HL-60/S4 (cell line): ENCODE data around the gene PDE8A.
"Not testable (repeated sequence)": the region's sequence is repeated elsewhere in the genome, so short reads cannot be mapped to it uniquely, and the experiment has no call there.

Experiments used
- in situ Hi-C: fragments of 300-500 bp; cut with MboI; formaldehyde crosslinking; loops from 2 replicates; pipeline ENCODE4 v1.14.3; 2022; ENCODE audit warnings: low sequenced_read_pairs

Gene PDE8A

DNA sequence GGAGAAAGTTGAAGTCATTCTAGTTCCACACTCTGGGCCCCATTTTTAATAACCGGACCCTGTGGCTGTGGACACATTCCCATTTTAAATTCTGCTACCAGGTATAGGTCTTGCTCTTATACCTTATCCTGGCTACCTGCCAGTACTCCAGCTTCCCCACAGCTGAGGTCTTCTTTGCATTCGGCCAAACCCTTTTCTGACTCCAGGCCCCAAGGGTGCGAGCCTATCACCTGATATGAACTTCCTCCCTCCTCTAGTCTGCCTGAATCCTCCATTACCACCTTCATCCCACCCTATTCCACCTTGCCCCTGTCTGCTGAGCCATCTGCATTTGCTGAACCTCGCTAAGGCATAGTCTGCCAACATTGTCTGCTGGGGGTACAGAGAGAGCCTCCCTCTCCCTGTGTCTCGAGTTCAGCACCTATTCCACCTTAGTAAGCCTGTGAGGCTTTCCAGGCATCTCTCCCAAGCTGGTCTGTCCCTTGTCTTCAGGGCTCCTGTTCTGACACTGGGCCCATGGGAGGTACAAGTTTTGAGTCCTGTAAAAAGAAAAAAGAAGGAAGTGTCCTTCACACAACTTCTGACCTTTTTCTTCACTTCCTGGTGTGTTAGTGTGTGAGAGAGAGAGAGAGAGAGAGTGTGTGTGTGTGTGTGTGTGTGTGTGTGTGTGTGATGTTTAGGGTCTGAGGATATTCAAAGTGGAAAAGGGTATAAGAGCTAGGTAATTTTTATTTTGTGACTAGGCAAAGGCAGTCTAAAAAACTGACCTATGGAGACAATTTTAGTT lies 27.0 kb downstream of the PDE8A start:
- in situ Hi-C loops = no loop called here

DNA sequence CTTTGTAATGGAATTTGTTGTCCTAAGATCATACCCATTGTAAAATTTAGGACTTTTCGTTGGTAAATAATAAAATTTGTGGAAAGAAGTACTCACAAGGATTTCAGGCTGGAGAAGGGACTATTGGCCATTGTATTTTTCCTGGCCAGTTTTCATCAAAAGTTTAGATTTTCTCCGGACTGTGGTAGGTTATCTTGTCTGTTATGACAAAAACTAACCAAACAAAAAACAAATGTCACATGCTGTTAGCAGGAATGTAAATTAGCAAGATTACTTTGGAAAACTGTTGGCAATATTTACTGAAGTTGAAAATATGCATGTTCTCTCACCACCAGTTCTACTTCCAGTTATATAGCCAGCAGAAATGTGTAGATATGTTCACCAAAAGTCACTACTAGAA lies 27.8 kb downstream of the PDE8A start:
- in situ Hi-C loops = no loop called here

DNA sequence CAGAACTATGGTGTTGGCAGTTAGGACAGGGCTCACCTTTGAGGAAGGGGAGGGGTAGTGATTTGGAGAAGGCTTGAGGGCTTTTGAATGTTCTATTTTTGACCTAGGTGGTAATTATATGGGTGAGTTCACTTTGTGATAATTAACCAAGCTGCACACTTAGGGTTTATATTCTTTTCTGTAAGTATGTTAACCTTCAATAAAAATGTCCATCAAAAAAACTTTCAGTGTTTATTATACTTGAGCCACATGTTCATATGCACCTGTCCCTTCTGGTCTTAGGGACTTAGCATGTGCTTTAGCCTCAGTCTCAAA lies 28.4 kb downstream of the PDE8A start:
- in situ Hi-C loops = no loop called here

DNA sequence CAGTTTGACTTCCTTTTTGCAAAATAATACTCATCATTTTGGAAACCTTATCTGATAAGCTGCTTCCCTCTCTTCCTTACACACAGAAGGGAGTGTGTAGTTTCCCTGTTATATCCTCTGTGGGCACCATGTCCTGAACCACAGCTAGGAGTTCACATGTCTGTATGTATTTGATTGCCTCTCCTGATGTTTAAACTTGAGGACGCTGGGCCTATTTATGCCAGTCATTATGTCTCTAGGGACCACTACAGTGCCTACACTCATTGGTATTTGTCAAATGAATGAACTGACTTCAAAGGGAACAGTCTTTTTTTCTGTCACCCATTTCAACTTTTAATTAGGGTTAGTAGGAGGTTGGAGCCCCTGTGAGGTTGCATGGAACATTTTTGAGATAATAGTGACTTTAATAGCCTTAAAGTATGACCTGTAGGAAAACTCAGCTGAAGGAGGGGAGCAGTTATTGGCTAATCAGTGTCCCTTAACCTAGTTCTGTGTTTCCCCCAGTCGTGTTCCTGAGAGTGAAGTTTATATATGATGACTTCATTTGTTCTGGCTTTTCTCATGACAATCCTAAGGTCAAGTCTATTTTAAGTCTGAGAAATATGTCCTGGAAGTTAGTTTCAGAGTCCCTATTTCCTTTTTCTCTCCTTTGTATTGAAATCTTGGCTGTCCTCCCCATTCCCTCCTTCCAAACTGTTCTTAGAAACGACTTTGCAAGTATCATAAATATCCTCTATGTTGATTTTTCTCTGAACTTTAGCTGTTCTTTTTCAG lies 28.9 kb downstream of the PDE8A start:
- in situ Hi-C loops = no loop called here

DNA sequence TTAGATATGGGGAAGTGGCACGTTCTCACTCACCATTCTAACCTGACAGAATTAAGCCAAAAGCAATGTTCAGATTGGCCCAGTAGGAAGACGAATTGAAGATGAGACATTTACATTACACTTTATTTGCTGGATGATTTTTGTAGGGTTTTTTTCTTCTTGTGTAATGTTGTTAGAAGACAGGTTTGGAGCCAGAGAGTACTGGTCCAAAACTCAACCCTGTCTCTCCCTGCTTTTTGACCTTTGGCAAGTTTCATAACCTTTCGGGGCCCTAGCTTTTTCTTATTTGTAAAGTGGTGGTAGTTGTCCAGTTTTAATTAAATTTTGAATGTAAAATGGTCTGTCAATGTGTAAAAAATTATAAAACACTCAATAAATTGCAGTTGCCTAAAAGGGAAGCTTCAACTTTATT lies 29.5 kb downstream of the PDE8A start:
- in situ Hi-C loops = no loop called here

DNA sequence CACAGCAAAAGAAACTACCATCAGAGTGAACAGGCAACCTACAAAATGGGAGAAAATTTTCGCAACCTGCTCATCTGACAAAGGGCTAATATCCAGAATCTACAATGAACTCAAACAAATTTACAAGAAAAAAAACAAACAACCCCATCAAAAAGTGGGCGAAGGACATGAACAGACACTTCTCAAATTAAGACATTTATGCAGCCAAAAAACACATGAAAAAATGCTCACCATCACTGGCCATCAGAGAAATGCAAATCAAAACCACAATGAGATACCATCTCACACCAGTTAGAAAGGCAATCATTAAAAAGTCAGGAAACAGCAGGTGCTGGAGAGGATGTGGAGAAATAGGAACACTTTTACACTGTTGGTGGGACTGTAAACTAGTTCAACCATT lies 30.1 kb downstream of the PDE8A start:
- in situ Hi-C loops = not testable (repeated sequence)

DNA sequence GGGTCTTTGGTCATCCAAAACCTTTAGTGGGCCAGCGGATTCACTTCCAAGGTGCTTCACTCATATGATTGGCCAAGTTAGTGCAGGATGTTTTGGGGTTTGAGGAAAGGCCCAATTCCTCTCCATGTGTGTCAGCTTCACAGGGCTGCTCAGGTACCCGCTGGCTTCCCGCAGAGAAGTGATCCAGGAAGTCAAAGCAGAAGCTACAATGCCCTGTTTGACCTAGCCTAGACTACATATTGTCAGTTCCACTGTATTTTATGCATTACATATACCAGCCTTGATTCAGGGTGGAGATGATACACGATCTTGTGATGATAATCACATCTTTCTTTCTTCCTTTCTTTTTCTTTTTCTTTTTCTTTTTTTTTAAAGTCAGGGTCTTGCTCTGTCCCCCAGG lies 32.1 kb downstream of the PDE8A start:
- in situ Hi-C loops = no loop called here

DNA sequence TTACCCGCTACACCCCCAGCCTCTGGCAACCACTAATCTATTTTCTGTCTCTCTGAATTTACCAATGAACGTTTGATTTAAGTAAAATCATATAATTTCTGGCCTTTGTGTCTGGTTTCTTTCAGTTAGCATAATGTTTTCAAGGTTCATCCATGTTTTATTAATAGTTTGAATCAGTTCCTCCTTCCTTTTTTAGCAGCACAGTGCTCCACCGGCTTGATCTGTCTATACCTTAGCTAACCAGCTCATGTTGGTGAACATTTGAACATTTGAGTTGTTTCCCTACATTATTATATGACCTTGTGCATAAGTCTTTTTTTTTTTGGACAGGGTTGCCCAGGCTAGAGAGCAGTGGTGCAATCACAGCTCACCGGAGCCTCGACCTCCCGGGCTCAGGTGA lies 33.3 kb downstream of the PDE8A start:
- in situ Hi-C loops = no loop called here

DNA sequence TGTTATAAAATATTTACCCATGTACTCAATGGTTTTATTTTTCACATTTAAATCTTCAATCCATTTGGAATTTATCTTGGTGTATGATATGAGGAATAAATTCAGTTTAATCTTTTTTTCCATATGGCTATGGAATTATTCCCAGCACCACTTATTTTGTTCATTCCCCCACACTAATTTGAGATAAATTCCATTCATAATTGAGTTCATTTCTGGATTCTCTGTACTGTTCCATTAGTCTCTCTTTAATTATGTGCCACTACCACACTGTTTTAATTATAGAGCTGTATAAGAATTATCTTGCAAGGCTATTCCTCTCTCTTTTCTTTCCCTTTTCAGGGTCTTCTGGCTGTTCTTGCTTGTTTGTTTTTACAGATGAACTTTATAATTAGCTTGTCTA lies 34.6 kb downstream of the PDE8A start:
- in situ Hi-C loops = no loop called here

DNA sequence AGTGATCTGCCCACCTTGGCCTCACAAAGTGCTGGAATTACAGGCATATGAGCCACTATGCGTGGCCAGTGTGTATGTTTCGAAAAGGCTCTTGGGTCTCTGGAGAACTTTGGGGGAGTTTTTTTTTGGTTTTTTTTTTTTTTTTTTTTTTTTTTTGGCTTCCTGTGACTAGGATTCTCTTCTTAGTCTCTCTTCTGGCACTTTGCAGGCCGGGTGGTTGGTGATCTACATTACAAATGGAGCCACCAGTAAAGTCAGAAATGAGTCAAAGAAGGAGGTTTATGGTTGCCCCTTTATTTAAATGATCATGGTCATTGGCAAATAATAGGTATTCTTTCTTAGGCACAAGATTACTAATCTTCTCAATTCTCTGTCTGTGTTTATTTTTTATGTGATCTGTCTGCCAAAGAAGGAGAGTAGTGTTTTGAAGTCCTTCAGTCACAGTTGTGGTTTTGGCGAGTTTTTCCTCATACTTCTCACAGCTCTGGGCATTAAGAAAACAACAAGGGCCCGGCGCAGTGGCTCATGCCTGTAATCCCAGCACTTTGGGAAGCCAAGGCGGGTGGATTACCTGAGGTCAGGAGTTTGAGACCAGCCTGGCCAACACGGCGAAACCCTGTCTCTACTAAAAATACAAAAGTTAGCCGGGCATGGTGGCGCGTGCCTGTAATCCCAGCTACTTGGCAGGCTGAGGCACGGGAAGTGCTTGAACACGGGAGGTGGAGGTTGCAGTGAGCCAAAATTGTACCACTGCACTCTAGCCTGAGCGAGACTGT lies 38.3 kb downstream of the PDE8A start:
- in situ Hi-C loops = loop anchor here (10.0 kb wide), 1 partner anchor 65 kb away; no protein-coding TSS in a partner anchor

DNA sequence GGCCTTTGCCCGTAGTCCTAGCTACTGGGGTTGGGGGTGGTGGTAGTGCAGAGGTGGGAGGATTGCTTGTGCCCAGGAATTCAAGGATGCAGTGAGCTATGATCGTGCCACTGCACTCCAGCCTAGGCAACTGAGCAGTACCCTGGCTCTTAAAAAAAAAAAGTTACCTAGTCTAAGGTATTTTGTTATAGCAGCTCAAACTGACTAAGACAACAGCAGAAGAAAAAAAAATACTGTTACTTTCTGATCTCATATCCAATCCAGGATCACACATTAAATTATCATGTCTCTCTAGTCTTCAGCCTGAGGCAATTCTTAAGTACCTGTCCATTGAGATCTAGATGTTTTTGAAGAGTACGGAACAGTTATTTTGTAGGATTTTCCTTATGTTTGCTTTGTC lies 39.8 kb downstream of the PDE8A start:
- in situ Hi-C loops = loop anchor here (10.0 kb wide), 1 partner anchor 63 kb away; no protein-coding TSS in a partner anchor

DNA sequence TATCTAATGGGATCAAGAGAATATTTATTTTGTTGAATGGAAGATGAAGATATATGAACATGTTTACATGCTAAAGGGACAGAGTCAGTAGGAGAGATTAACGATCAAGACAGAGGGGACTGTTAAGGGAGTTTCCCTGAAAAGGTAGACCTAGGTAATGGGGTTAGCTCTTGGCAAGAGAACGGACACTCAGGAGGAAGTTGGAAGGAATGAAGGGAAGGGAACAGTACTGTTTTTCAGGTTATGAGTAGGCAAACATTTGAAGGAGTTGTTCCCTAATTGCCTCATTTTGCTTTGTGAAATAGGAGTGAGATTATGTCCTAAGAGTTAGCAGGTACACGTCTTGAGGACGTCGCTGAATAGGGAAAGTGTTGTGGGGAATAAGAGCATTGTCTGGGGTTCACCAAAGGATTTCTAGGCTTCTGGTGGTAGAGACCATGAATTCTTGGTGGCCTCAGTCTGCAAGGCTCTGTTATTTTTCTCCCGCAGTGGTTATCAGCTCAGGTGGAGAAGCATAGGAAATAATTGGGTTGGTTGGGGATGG lies 41.3 kb downstream of the PDE8A start:
- in situ Hi-C loops = loop anchor here (10.0 kb wide), 1 partner anchor 62 kb away; no protein-coding TSS in a partner anchor

DNA sequence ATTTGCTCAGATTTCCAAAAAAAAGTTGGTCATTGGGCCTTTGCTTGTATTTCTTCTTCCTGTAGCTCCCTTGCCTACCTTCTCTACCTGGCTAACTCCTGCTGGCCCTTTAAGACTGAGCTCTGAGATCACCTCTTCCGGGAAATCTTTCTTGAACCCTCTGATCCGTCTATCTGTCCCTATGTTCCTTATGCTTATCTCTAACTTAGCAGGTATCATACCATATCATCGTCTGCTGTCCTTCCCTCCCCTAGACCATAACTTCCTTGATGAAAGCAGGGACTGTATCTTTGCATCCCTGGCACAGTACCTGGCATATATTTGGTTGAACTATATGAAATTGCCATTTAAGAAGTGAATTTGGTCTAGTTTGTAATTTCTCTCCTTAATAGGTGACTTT lies 42.3 kb downstream of the PDE8A start:
- in situ Hi-C loops = loop anchor here (10.0 kb wide), 1 partner anchor 61 kb away; no protein-coding TSS in a partner anchor

DNA sequence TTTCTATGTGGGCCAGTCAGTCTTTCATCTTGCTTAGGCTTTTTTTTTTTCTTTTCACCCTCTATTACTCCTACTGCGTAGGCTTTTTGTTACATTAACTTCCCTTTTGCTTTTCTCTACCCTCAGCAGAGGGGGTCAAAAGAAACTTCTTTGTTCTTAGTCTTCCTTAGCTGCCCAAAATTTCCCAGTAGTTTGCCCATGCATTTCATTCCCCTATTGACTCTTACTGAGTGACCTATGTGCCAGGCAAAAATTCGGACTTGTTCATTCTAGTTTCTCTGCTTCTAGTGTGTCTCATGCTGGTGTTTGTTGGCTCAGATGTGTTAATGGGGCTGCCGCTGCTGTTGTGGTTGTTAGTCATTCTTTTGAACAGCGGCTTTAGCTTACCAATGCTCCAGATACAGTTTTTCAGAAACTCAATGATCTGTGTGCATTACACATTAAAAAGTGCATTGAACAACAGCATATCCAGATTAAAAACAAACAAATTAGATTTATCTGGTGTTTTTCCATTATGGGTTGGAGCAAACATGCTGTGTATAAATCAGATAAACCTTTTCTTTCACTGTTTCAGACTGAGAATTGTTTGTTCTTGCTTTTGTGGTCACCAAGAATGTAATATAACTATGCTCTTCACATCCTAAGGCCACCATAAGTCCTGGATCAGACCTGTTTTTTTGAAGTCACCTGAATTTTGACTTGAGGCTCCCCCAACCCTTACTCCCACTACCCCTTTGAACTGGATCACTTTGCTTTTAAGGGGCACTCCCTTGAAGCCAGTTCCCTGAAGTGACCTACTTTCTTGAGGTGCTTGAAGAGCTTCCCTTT lies 43.1 kb downstream of the PDE8A start:
- in situ Hi-C loops = loop anchor here (10.0 kb wide), 1 partner anchor 60 kb away; no protein-coding TSS in a partner anchor

DNA sequence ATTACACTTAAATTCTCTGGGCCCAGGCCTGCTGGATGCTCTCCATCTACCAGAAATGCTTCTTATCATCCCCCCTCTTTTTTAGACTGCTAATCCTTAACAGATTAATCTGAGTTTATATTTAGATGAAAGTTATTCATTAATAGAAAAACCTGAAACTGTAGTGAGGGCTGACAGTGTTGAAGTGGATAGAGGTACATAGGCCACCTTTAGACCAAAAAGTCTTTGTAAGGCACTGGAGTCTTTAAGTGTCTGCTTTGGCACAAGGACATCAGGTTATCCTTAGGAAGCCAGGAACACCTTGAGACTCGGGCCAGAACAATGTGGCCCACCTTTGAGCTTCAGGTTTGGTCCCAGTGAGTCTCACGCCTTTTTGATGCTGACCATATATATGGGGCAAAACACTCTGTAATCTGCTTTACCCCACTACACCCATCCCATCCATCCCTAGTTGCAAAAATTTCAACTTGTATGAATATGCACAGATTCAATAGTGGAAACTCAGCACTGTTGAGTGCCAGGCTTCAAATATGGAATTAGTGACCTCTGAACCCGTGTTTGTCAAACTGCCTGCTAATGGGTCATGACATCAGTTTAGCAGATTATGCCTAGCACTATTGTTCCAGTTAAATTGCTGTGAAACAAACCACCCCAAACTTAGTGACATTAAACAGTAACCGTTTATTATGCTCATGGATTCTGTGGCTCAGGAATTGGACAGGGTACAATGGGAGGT lies 44.0 kb downstream of the PDE8A start:
- in situ Hi-C loops = loop anchor here (10.0 kb wide), 1 partner anchor 59 kb away; no protein-coding TSS in a partner anchor

DNA sequence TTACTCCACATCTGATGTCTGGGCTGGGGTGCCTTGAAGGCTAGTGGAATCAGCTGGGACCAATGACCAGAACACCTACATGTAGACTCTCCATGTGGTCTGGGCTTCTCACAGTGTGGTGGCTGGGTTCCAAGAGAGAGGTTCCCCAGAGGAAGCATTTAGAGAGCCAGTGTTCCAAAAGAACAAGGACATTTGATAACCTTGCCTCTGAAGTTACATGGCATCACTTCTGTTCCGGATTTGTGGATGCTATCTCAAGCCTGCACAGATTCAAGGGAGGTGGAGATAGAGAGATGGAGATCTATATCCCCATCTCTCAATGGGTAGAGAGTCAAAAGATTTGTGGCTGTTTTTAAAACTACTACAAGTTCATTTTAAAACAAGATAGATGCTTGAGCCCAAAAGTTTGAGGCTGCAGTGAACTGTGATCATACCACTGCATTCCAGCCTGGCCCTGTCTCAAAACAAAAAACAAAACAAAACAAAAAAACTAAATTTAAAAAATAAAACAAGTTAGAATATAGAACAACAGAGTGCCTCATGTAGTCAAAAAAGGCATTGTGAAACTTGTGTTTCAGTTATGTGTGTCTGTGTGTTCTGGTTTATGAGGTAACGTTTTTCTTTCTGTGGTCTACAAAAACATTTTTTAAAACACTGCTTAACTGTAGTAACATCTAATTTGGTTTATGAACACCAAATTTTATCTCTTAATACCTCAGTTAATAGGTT lies 44.8 kb downstream of the PDE8A start:
- in situ Hi-C loops = loop anchor here (10.0 kb wide), 1 partner anchor 58 kb away; no protein-coding TSS in a partner anchor

DNA sequence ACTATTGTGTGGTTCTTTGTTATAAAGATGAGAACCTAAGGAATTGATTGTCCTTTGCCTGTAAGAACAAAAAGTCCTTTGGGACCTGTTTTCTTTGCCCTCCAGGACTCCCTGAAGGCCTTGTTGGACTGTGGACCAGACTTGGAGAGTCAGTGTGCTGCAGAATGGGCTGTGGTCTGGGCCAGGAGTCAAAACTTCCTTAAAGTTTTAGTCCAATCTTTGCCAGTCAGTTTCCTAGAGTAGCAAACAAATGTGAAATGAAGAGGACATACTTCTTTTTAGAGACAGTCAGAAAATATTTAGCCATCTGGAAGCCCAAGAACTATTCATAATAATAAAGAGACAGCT lies 45.4 kb downstream of the PDE8A start:
- in situ Hi-C loops = loop anchor here (10.0 kb wide), 1 partner anchor 58 kb away; no protein-coding TSS in a partner anchor

DNA sequence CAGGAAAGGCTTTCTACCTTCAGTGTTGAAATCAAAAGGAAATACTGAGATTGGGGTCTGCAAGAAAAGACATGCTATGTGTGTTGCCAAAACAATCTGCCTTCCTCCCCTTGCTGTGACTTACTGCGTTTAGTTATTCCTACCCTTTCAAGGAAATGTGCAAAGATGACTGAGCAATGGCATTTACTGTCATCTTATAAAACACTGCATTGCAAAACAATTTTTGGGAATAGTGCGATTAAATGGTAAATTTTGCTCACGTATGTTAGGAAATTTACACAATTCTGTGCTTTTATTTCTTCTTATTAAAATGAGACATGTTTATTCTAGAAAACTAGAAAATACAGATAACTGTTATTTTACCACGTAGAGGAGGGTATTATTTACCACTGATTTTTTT lies 45.8 kb downstream of the PDE8A start:
- in situ Hi-C loops = loop anchor here (10.0 kb wide), 1 partner anchor 57 kb away; no protein-coding TSS in a partner anchor

DNA sequence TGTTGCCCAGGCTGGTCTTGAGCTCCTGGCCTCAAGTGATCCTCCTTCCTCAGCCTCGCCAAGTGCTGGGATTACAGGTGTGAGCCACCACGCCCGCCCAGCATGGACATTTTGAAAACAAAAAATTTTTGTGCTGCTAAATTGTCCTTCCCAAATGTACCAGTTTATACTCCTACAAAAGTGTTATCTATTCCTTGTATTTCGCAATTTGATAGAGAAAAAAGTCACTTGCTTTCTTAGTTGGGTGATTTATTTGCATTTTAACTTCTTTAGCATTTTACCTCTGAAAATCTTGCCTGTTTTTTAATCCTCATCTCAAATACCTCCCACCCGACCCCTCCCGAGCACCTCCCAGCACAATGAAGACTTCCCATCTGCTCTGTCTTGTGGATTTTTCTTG lies 46.8 kb downstream of the PDE8A start:
- in situ Hi-C loops = loop anchor here (10.0 kb wide), 1 partner anchor 56 kb away; no protein-coding TSS in a partner anchor
